BJ (cell line): ENCODE results near the gene RPS18. TPM values are rescaled to one million over a fixed set of nuclear protein-coding genes. Genes with fewer than 3 reads are reported as not detected.

ENCODE experiments used
- CTCF ChIA-PET: fragments of 350-600 bp; formaldehyde crosslinking; extraction: SDS; loops from one replicate; lab custom pipeline; 2021; ENCODE audit warnings: antibody characterized with exemption, inconsistent platforms; lab: Yijun Ruan, JAX
- POLR2A ChIA-PET: fragments of 300-600 bp; sonication (Branson Sonifier 250); formaldehyde crosslinking; extraction: SDS; loops from one replicate; lab custom pipeline; 2021; ENCODE audit warnings: antibody characterized with exemption; lab: Charles Lee
- DNase-seq: peaks from one replicate; pipeline ENCODE4 v3.0.0-alpha.2; 2011; ENCODE audit warnings: low read depth
- H3K27me3 ChIP-seq: 2 replicates; pipeline ENCODE4 v1.6.0; 2011; ENCODE audit warnings: low read length; ENCODE audit not compliant: control insufficient read depth, insufficient read depth
- H3K36me3 ChIP-seq: 2 replicates; pipeline ENCODE4 v1.5.1; 2011; ENCODE audit warnings: low read length; ENCODE audit not compliant: control insufficient read depth, insufficient read depth
- H3K4me3 ChIP-seq: 2 replicates; pipeline ENCODE4 v1.5.1; 2011; ENCODE audit warnings: low read depth, mild to moderate bottlenecking, control low read depth, low read length
- polyA plus RNA-seq: library from polyadenylated mRNA; depleted of rRNA; stranded (reverse); fragments of >200 nt; gene quantifications from 2 replicates; pipeline ENCODE4 v1.2.3, GENCODE V29; 2011
- TF ChIP-seq, protein P1 (sequence below): IDR thresholded peaks from 2 replicates; pipeline ENCODE4 v1.5.1; 2011; ENCODE audit warnings: low read depth, mild to moderate bottlenecking, control low read depth, inconsistent platforms, low read length, moderate library complexity; ENCODE audit not compliant: insufficient read depth

RPS18 gene
- polyA plus RNA-seq, 1 experiment, result 6,433 TPM

- Histone ChIP-seq H3K36me3 (peaks cover 24% of the 10 kb centered on the region), H3K4me3 (peak overlapping the region; percentile 64), H3K27me3 (no peaks in the 10 kb centered on the region)
- ChIA-PET POLR2A (interaction anchor here (0.5 to 1.0 kb wide), 2 partner anchors 13 to 451 kb away, joined by 4 to 7 read pairs; no protein-coding TSS in a partner anchor), CTCF (interaction anchor here (1.1 to 4.0 kb wide), 3 partner anchors 11 to 127 kb away, joined by 4 to 21 read pairs (median 21); partner anchors contain the start of genes B3GALT4 and RGL2)
- no peak for DNase-seq
- TF ChIP-seq, protein P1, sequence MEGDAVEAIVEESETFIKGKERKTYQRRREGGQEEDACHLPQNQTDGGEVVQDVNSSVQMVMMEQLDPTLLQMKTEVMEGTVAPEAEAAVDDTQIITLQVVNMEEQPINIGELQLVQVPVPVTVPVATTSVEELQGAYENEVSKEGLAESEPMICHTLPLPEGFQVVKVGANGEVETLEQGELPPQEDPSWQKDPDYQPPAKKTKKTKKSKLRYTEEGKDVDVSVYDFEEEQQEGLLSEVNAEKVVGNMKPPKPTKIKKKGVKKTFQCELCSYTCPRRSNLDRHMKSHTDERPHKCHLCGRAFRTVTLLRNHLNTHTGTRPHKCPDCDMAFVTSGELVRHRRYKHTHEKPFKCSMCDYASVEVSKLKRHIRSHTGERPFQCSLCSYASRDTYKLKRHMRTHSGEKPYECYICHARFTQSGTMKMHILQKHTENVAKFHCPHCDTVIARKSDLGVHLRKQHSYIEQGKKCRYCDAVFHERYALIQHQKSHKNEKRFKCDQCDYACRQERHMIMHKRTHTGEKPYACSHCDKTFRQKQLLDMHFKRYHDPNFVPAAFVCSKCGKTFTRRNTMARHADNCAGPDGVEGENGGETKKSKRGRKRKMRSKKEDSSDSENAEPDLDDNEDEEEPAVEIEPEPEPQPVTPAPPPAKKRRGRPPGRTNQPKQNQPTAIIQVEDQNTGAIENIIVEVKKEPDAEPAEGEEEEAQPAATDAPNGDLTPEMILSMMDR, result no peak
Observed at GRCh38 chr6:33288141-33288920, 16.5 kb downstream of the RPS18 start.

GRCh38 chr6:33288921-33289783, 17.3 kb downstream of the RPS18 start, which contains the start of the genes PFDN6 and WDR46:
TSS of gene PFDN6 (plus strand) at chr6:33289601. CDS start at chr6:33289857, 256 bp downstream.
TSS of gene WDR46 (minus strand) at chr6:33289239. CDS start at chr6:33289170, 69 bp downstream.
- TF ChIP-seq, protein P1, result no peak
- peak; percentile 80 for DNase-seq
- ChIA-PET POLR2A (interaction anchor here (0.8 to 1.0 kb wide), 3 partner anchors 14 to 40 kb away, joined by 4 to 9 read pairs (median 5); partner anchors contain the start of genes RPS18 and VPS52), CTCF (interaction anchor here (0.8 to 4.0 kb wide), 4 partner anchors 10 to 126 kb away, joined by 3 to 21 read pairs (median 12); partner anchors contain the start of genes B3GALT4 and RGL2)
- peaks cover 25% of the 10 kb centered on the region for H3K36me3 ChIP-seq
- peak within 1 kb of the TSS; percentile 64 for H3K4me3 ChIP-seq
- no peaks in the 10 kb centered on the region for H3K27me3 ChIP-seq

DNA sequence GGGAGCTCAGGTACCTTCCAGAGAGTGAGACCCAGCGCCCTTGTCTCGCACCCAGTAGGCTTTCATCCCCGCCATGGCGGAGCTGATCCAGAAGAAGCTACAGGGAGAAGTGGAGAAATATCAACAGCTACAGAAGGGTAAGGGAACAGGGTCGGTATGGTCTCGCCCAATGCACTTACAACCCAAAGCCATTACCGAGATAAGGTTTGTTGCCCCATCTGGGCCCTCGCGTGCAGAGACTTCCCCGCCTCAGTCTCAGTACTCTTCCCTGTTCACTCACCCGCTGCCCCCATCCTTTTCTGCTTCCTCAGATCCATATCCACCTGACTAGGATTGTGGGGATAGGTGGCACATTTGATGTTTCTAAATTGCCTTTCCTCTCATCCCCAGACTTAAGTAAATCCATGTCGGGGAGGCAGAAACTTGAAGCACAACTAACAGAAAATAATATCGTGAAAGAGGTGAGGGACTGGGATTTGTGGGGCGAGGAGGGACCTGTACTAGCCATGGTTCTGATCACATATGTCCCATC, 18.0 kb downstream of the RPS18 start:
- POLR2A ChIA-PET, result interaction anchor here (0.8 kb wide), 2 partner anchors 18 to 40 kb away, joined by 5 to 9 read pairs; partner anchors contain the start of genes RPS18 and VPS52
- TF ChIP-seq, protein P1, result no peak
- Histone ChIP-seq H3K4me3 (peak overlapping the region; percentile 64), H3K27me3 (no peaks in the 10 kb centered on the region), H3K36me3 (peaks cover 23% of the 10 kb centered on the region)
- no peak for DNase-seq
- CTCF ChIA-PET, result interaction anchor here (0.6 to 4.0 kb wide), 4 partner anchors 9 to 125 kb away, joined by 3 to 21 read pairs (median 4); partner anchors contain the start of genes B3GALT4 and RGL2

GRCh38 chr6:33290459-33290858, 18.6 kb downstream of the RPS18 start:
- peaks cover 25% of the 10 kb centered on the region for H3K36me3 ChIP-seq
- CTCF ChIA-PET, result interaction anchor here (0.6 to 4.0 kb wide), 3 partner anchors 8 to 13 kb away, joined by 3 to 21 read pairs (median 3); partner anchors contain the start of genes B3GALT4 and RGL2
- peak overlapping the region; percentile 64 for H3K4me3 ChIP-seq
- no peaks in the 10 kb centered on the region for H3K27me3 ChIP-seq
- DNase-seq, result no peak
- POLR2A ChIA-PET, result no interaction called here
- TF ChIP-seq, protein P1, result no peak
